GM23248 (cell line): ENCODE results near the gene FBXO10. TPM values are rescaled to one million over a fixed set of nuclear protein-coding genes. Genes with fewer than 3 reads are reported as not detected.
"Not testable (repeated sequence)": the region's sequence is repeated elsewhere in the genome, so short reads cannot be mapped to it uniquely, and the experiment has no call there.

Source experiments
- DNase-seq: peaks from one replicate; pipeline ENCODE4 v3.0.0-alpha.2; 2015
- H2AFZ ChIP-seq: fragments of 200-600 bp; sonication (generic); 2 replicates; pipeline ENCODE4 v1.6.1; 2016; ENCODE audit warnings: antibody characterized with exemption
- H3F3A ChIP-seq: fragments of 200-600 bp; sonication (generic); 2 replicates; pipeline ENCODE4 v1.6.1; 2016; ENCODE audit warnings: mild to moderate bottlenecking, antibody characterized with exemption, mixed run types; ENCODE audit not compliant: insufficient read depth
- H3K27ac ChIP-seq: fragments of 200-600 bp; sonication (generic); 2 replicates; pipeline ENCODE4 v1.5.1; 2016; ENCODE audit warnings: mild to moderate bottlenecking
- H3K27me3 ChIP-seq: fragments of 200-600 bp; sonication (generic); replicated peaks from 2 replicates; pipeline ENCODE4 v1.6.1; 2016; ENCODE audit warnings: mild to moderate bottlenecking; ENCODE audit not compliant: insufficient read depth
- H3K36me3 ChIP-seq: fragments of 200-600 bp; sonication (generic); 2 replicates; pipeline ENCODE4 v1.6.1; 2016; ENCODE audit warnings: low read depth, mild to moderate bottlenecking
- H3K4me1 ChIP-seq: fragments of 200-600 bp; sonication (generic); 2 replicates; pipeline ENCODE4 v1.6.1; 2016; ENCODE audit warnings: mild to moderate bottlenecking; ENCODE audit not compliant: insufficient read depth
- H3K4me2 ChIP-seq: fragments of 200-600 bp; sonication (generic); one replicate; pipeline ENCODE4 v1.6.1; 2016; ENCODE audit warnings: mild to moderate bottlenecking; ENCODE audit not compliant: unreplicated experiment
- H3K4me3 ChIP-seq: fragments of 200-600 bp; sonication (generic); 2 replicates; pipeline ENCODE4 v1.5.1; 2016; ENCODE audit warnings: mild to moderate bottlenecking
- H3K79me2 ChIP-seq: fragments of 200-600 bp; sonication (generic); 2 replicates; pipeline ENCODE4 v1.6.1; 2016; ENCODE audit warnings: mild to moderate bottlenecking; ENCODE audit not compliant: insufficient read depth
- H3K9ac ChIP-seq: fragments of 200-600 bp; sonication (generic); 2 replicates; pipeline ENCODE4 v1.6.1; 2016; ENCODE audit warnings: mild to moderate bottlenecking
- H3K9me2 ChIP-seq: fragments of 200-600 bp; sonication (generic); 2 replicates; pipeline ENCODE4 v1.6.1; 2016; ENCODE audit warnings: mixed run types, mild to moderate bottlenecking, moderate library complexity; ENCODE audit not compliant: insufficient read depth
- H3K9me3 ChIP-seq: fragments of 200-600 bp; sonication (generic); one replicate; pipeline ENCODE4 v1.6.1; 2017; ENCODE audit warnings: low read depth
- H4K20me1 ChIP-seq: fragments of 200-600 bp; sonication (generic); 2 replicates; pipeline ENCODE4 v1.6.0; 2016; ENCODE audit not compliant: insufficient read depth
- EZH2 ChIP-seq: fragments of 200-600 bp; sonication (generic); IDR thresholded peaks from 2 replicates; pipeline ENCODE4 v1.6.1; 2018; ENCODE audit warnings: antibody characterized with exemption, mild to moderate bottlenecking; ENCODE audit not compliant: insufficient read depth, poor library complexity, severe bottlenecking
- EZH2phosphoT487 ChIP-seq: fragments of 200-600 bp; sonication (generic); IDR thresholded peaks from 2 replicates; pipeline ENCODE4 v1.6.1; 2018; ENCODE audit warnings: antibody characterized with exemption, moderate library complexity, mild to moderate bottlenecking, low read depth; ENCODE audit not compliant: insufficient read depth
- WGBS, 2 experiments: methylation state at CpG; one replicate each; pipeline ENCODE4 v1.1.6; 2015 to 2017; ENCODE audit warnings: low lambda C conversion rate in 2 of 2, low coverage in 1 of 2; ENCODE audit errors: missing lambda C conversion rate in 2 of 2; 5-methylcytosine and 5-hydroxymethylcytosine counted together
- in situ Hi-C: fragments of 300-500 bp; cut with MboI; formaldehyde crosslinking; loops from 2 replicates; pipeline ENCODE4 v1.15.0; 2020
- polyA plus RNA-seq: library from polyadenylated mRNA; unstranded; fragments of >200 nt; fragmentation: Nextera tagmentation; extraction: Ambion mirVana; gene quantifications from 2 replicates; pipeline ENCODE4 v1.2.1, GENCODE V29; 2016
- total RNA-seq: library from RNA; depleted of rRNA; stranded (reverse); fragments of >200 nt; shearing (Covaris generic); gene quantifications from 2 replicates; pipeline ENCODE4 v1.2.3, GENCODE V29; 2014

The FBXO10 gene
- total and polyA plus RNA-seq, 2 experiments from 2014 or later: 4.4 to 9.9 TPM

DNA sequence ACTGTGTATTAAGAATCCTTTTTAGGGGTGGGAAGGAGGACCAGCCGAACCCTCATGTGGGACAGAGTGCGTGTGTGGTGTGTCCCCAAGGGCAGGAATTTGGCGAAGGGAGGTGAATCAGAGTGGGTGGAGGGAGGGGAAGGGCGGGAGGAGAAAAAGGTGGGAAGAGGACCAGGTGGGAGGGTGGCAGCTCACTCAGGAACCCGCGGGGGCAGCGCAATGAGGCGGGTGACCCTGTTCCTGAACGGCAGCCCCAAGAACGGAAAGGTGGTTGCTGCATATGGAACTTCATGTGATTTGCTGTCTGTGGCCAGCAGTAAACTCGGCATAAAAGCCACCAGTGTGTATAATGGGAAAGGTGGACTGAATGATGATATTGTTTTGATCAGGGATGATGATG lies 99.2 kb downstream of the FBXO10 start:
- no peak overlapping the region for H3K4me3 ChIP-seq
- no peak overlapping the region for H3K9ac ChIP-seq
- DNase-seq: no peak
- H2AFZ ChIP-seq: no peak overlapping the region
- TF ChIP-seq EZH2: no peak
- no peak for TF ChIP-seq EZH2phosphoT487
- no peak overlapping the region for H3K27ac ChIP-seq
- H4K20me1 ChIP-seq: no peaks in the 10 kb centered on the region
- H3K4me1 ChIP-seq: peaks cover under 1% of the 10 kb centered on the region
- no peak overlapping the region for H3K4me2 ChIP-seq
- H3F3A ChIP-seq: peaks cover 16% of the 10 kb centered on the region
- no peaks in the 10 kb centered on the region for H3K79me2 ChIP-seq
- H3K9me2 ChIP-seq: no peaks in the 10 kb centered on the region
- H3K9me3 ChIP-seq: no peaks in the 10 kb centered on the region
- no peaks in the 10 kb centered on the region for H3K36me3 ChIP-seq
- H3K27me3 ChIP-seq: no peaks in the 10 kb centered on the region
- WGBS, 2 experiments: 73 to 76% methylated on average over 7 to 11 of the region's 11 CpGs
- in situ Hi-C loops: loop anchor here (25.0 kb wide), 1 partner anchor 910 kb away; the partner anchor contains the start of gene ALDH1B1

DNA sequence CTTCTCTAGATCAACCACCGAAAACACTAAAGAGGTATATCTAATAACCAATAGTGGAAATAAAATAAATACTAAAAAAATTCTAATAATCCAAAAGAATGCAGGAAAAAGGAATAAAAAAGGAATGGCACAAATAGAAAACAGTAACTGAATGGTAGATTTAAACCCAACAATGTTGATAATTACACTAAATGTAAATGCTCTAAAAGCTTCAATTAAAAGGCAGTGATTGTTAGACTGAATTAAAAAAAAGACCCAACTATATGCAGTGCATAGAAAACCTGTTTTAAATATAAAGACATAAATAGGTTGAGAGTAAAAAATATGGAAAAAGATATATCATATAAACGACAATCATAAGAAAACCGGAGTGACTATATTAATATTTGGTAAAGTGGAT lies 101.7 kb downstream of the FBXO10 start:
- H3K36me3 ChIP-seq: no peaks in the 10 kb centered on the region
- H3K4me3 ChIP-seq: no peak overlapping the region
- peaks cover 11% of the 10 kb centered on the region for H3K4me1 ChIP-seq
- in situ Hi-C loops: no loop called here
- H3K79me2 ChIP-seq: no peaks in the 10 kb centered on the region
- H3K9ac ChIP-seq: no peak overlapping the region
- no peak for DNase-seq
- no peak overlapping the region for H3K27ac ChIP-seq
- H3K9me2 ChIP-seq: no peaks in the 10 kb centered on the region
- 85 to 86% methylated on average over 3 of the region's 3 CpGs for WGBS, 2 experiments
- TF ChIP-seq EZH2: no peak
- no peak for TF ChIP-seq EZH2phosphoT487
- H3F3A ChIP-seq: peaks cover 31% of the 10 kb centered on the region
- H3K4me2 ChIP-seq: no peak overlapping the region
- H4K20me1 ChIP-seq: no peaks in the 10 kb centered on the region
- no peaks in the 10 kb centered on the region for H3K27me3 ChIP-seq
- H3K9me3 ChIP-seq: no peaks in the 10 kb centered on the region
- H2AFZ ChIP-seq: no peak overlapping the region

DNA sequence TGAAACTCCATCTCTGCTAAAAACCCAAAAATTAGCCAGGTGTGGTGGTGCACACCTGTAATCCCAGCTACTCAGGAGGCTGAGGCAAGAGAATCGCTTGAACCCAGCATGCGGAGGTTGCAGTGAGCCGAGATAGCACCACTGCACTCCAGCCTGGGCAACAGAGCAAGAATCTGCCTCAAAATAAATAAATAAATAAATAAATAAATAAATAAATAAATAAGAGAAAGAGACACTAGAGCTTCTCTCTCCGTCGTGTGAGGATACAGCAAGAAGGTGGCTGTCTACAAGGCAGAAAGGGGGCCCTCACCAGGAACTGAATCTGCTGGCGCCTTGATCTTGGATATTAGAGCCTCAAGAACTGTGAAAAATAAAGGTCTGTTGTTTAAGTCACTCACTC lies 102.2 kb downstream of the FBXO10 start:
- 61 to 65% methylated on average over 6 of the region's 6 CpGs for WGBS, 2 experiments
- not testable (repeated sequence) for H3K36me3 ChIP-seq

DNA sequence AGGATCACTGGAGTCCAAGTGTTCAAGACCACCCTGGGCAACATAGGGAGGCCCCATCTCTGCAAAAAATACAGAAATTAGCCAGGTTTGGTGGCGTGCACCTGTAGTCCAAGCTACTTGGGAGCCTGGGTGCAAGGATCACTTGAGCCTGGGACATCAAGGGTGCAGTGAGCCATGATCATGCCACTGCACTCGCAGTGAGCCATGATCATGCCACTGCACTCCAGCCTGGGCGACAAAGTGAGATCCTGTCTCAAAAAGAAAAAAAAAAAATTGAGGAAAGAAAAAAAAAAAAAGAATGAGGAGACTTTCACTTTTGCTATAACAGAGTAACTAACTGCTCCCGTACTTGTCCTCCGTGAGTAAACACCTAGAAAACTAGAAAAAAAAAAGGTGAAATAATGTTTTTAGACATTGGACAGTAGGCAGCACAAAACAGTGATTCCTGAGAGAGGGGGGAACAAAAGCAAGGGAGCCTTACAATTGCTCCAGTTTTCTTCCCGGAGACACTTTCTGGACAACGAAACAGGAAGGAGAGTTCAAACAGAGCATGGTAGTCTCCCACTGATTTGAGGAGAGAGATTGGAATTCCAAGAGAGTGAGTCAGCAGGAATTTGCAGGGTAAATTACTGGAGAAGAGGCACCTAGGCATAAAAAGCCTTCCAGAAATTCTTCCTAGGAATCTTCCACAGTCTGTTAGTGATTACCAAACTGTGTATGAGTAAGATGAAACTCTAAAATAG lies 104.1 kb downstream of the FBXO10 start:
- H3K79me2 ChIP-seq: no peaks in the 10 kb centered on the region
- no peaks in the 10 kb centered on the region for H3K27me3 ChIP-seq
- in situ Hi-C loops: no loop called here
- no peaks in the 10 kb centered on the region for H3K9me2 ChIP-seq
- TF ChIP-seq EZH2phosphoT487 (no peak), EZH2 (no peak)
- H2AFZ ChIP-seq: peak overlapping the region; percentile 77
- H4K20me1 ChIP-seq: no peaks in the 10 kb centered on the region
- DNase-seq: peak; percentile 91
- H3K36me3 ChIP-seq: no peaks in the 10 kb centered on the region
- peak overlapping the region; percentile 78 for H3K4me3 ChIP-seq
- H3K4me1 ChIP-seq: peaks cover 11% of the 10 kb centered on the region
- 16 to 17% methylated on average over 7 of the region's 7 CpGs for WGBS, 2 experiments
- no peaks in the 10 kb centered on the region for H3K9me3 ChIP-seq
- H3K27ac ChIP-seq: peak overlapping the region; percentile 91
- peak overlapping the region; percentile 78 for H3K9ac ChIP-seq
- H3F3A ChIP-seq: peaks cover 31% of the 10 kb centered on the region
- peak overlapping the region; percentile 92 for H3K4me2 ChIP-seq

More for the DNA sequence above, 102.2 kb downstream of the FBXO10 start:
- H2AFZ ChIP-seq, H3K27me3 ChIP-seq, H4K20me1 ChIP-seq, DNase-seq, H3K9me2 ChIP-seq, H3K4me2 ChIP-seq, H3K9me3 ChIP-seq, in situ Hi-C loops, H3K79me2 ChIP-seq, H3K9ac ChIP-seq, H3K27ac ChIP-seq, H3K4me3 ChIP-seq: not testable (repeated sequence)
- H3K4me1 ChIP-seq: peaks cover 11% of the 10 kb centered on the region
- peaks cover 31% of the 10 kb centered on the region for H3F3A ChIP-seq
